Muscle of back (tissue), 11 donors: ENCODE data around the gene SH2B3. TPM values are rescaled to one million over a fixed set of nuclear protein-coding genes. Genes with fewer than 3 reads are reported as not detected.
"Not testable (repeated sequence)": the region's sequence is repeated elsewhere in the genome, so short reads cannot be mapped to it uniquely, and the experiment has no call there.

ENCODE experiments used
- DNase-seq, 3 donors: peaks; one replicate each; pipeline versions ENCODE4 v3.0.0 to v3.0.0-alpha.2; 2013
- polyA plus RNA-seq, 10 donors: library from polyadenylated mRNA; unstranded; fragments of 120-200 nt; gene quantifications; one replicate each; pipeline ENCODE4 v1.2.1, GENCODE V29; 2013; ENCODE audit not compliant: insufficient read length in 10 of 10

The SH2B3 gene
- polyA plus RNA-seq, 10 donors: 11.6 to 19.2 (median 15.3) TPM

DNA sequence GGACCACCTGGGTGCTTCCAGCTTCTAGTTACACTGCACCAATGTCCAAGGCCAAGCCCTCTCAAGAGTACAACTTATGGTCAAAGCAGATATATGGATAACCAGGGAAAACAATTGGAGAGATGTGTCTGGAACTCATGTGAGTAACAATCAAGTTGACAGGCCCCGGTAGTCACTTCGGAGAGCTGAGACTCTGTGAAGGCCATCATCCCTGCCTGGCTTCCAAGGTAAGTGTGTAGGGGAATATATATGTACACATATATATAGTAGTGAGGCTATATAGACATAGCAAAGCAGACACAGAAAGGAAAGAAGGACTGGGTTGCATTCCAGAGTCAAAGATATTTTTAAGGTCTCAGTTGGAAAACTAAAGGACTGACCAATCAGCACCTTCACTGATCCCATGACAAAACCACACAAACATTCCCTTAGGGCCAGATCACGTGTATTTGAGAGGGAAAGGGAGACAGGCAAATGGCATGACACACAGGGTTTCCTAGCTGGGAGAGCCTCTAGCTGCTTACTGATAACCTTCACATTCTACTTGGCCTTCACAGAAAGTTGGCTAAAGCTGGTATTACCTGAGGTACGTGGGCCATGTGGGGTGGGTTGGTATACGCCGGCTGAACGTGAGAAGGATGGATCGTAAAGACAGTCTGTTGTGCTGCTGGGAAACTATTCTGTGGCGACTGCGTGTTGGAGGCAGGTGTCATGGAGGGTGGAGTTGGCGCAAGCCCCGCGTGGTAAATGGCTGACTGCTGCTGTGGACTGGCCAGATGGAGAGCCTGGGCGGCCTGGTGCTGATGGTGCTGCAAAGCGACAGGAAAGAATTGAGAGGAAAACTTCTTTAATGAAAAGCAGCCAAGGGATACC, 50.0 kb downstream of the SH2B3 start:
- no peak for DNase-seq

DNA sequence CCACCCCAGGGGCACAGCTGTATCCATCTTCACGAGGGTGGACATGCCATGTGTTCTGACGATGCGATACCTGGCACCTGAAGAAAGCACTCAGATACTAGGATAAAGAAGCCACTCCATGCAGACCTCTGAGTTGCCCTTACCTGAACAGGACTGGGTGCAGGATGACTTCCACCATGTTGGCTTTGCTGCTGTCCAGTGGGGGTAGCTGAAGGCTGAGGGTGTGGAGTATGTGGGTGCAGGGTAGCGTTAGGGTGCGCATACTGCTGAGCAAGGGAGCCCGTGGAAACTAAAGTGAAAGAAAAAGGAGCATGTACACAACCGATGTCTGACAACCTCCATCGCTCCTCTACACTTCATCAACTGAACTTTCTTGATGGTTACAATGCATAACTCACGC, 51.3 kb downstream of the SH2B3 start:
- no peak for DNase-seq

DNA sequence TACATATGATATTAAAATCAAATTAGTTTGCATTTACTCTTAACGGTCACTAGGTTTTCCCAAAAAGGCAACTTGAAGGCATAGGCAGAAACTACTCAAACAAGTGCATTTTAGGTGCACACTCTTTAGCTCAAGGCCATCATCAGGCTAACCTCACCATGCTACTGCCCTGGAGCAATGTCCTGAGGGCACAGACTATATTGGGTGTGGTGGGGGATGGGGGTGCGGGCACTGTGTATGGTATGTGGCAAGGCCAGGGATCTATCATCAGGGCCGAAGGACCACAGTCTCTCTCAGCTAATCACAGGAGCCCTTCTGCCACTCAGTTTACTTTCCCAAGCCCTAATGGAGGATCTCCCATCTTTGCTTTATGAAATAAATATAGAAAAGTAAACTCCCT, 51.9 kb downstream of the SH2B3 start:
- DNase-seq: no peak

DNA sequence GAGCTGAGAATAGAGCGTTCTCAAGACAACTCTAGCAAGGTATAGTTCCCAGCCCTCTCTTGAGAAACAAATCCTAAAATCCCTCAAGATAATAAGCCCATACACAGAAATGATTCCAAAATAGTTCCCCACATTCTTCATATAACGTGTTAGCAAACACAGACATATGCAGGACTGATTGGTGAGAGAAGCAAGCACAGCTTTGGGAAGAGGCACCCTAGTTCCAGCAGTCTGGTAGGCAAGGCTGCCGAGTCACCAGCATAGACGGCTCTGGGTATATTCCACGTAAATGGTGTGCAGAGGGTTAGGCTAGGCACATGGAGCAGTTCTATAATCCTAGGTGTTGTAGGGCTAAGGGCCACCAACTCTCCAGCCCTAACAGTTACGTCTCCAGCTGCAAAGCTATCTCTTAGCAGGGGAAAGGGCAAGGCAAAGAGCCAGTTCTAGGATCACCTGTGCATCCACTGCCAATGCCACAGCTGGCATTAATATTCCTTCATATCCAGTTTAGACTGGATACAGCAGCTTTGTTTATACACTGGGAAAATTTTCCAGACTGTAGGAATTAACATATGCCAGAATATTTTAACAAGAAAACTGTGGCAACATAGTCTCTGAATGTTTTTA, 52.9 kb downstream of the SH2B3 start:
- no peak for DNase-seq

DNA sequence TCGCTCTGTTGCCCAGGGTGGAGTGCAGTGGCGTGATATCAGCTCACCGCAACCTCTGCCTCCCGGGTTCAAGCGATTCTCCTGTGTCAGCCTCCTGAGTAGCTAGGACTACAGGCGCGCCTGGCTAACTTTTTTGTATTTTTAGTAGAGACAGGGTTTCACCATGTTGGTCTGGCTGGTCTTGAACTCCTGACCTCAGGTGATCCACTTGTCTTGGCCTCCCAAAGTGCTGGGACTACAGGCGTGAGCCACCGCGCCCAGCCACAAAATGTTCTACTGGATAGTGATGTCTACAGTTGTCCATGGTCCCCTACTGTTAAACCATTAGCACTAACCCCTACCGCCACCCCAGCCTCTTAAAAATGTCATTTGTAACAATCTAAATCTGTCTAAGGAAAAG, 54.4 kb downstream of the SH2B3 start:
- not testable (repeated sequence) for DNase-seq

DNA sequence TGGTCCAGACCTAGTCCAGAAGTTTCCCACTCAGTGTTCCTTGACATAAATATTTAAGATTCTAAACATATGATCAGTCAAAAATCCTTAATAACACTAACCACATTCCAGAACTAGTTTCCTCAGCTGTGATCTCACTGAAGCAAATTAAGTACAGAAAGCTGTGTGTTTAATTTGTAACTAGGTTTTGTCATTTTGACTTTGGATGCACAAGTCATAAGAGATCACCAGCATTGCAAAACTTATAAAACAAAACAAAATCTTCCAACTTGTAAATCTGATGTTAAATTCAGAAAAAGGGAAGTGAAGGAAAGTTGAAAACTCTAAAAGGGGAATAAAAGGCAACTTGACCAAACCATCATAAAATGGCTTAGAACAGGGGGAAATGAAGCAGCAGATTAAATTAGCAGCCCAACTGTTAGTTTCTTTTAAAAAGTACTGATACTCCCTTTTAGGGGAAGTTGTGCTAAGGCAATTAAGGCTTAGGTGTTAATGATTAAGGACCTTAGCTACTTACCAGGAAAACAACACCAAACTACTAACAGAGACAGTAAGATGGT, 56.6 kb downstream of the SH2B3 start:
- DNase-seq: peak in 1 of 3 donors; percentile 72

DNA sequence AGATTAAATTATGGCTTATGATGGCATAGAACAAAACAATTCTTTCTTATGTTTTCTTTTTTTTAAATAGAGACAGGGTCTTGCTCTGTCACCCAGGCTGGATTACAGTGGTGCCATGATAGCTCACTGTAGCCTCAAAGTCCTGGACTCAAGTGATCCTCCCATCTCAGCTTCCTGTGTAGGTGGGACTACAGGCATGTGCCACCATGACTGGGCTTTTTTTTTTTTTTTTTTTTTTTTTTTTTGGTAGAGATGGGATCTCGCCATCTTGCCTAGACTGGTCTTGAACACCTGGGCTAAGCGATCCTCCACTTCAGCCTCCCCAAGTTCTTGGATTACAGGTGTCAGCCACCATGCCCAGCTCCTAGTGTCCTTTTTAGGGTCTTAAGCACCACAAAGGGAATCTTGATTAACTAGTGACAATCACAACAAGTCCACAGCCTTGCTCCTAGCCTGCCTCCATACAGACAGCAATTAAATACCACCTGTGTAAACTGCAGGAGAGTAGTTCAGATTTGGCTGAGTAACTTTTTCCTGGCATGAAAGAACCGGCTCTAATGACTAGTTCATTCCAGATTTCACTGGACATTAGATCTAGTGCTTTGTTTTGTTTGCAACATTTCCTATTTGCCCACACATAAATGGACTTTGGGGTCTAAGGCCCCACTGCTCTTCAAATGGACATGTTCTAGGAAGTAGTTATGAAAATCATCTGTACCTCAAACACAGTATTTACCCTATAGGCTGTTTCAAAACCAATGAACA, 61.6 kb downstream of the SH2B3 start:
- peak in 2 of 3 donors; percentile 64 to 66 for DNase-seq

DNA sequence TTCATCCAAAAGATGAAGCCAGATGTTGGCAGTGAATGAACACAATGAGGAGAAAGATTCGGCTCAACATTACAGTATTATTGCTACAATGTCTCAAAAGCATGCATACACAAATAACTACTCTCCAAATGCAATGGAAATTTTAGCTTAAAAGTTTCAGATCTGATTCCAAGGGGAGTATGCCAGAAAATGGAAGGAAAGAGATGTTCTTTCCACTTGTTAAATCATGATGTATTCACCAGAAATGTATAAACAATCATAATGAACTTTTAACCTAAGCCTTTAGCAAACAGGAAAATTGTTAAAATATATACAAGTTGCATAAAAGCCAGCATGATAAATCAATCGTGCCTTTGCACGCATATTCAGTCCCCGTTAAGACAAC, 62.1 kb downstream of the SH2B3 start:
- peak; percentile 88 to 94 (median 89) for DNase-seq

DNA sequence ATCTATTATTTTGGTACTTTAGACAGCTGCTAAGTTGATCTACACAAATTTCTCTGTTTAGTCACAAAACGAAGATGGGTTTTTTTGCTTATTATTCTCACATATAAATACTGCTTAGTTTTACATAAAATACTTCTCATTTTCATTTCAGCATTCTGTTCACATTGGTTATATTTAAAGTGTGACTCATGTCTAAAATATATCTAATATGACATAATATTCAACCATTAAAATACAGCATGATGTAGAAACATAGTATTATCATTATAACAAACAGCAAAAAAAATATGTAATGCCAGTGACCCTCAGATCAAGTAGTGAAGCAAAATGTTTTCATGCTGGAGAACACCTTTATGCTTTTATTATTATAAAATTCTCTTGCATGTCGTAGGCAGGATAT, 63.7 kb downstream of the SH2B3 start:
- no peak for DNase-seq

DNA sequence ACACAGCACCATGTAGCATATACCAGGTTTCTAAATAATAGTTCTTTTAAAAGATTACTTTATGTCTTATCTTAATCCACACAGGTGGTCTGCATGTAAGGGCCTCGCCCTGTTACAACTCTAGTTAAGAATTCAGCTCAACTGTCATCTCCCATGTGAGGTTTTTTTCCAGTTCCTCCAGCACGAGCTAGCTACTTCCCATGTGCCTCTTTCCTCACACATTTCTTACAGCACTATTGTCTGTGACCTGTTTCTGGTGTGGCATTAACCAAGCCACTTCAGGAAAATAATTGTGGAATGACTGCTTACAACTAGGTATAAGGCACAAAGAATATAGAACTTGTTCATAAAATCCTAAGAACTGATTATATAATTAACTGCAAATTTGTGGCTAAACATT, 65.5 kb downstream of the SH2B3 start:
- no peak for DNase-seq

DNA sequence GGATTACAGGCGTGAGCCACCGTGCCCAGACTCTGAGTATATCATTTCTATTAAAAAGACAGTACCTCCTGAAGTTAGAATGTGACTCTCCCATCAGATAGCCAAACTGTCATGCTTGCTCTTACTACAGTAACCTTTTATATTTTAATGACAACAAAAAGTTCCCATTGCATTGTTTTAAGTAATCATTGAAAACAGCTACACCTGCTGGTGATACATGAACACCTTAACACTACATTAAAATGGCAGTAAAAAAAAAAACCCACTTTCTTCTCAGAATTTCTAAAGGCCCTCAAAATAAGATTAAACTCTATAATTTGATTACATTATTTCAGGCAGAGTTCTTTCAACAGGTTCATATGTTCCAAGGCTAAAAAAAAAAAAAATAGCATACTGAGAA, 76.7 kb downstream of the SH2B3 start:
- no peak for DNase-seq

DNA sequence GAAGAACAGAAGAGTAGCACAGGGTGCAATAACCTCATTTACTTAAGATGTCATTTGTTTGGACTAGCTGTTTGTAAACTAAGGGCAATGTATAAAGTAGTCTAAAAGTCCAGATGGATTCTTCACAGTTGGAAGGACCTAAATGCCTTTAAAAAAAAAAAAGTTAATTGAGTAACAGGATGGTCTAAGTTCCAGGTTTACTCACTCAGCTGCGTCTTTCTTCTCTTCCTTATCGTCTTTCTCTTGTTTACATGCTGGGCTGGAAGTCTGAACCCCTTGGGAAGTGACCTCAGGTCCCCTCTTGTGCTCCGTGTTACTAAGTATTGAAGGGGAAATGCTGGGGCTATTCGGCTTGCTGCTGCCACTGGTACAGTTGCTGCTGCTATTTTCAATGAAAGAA, 82.5 kb downstream of the SH2B3 start:
- DNase-seq: no peak

DNA sequence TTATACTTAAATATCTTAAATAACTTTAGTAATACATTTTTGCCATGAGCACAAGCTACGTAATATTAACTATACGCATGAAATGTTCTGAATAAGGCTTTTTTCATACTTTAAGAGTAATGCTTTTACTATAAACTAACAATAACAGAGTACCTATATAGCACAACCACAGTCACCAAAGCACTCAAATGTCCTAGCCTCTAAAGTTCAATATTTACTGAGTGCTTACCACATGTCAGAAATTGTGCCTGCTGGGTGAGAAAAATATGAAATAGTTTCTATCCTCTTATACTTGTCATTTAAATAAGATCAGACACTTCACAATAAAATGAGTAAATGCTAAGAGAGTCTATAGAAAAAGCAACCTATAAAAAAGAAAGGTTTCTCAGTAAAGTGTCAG, 83.1 kb downstream of the SH2B3 start:
- no peak for DNase-seq

DNA sequence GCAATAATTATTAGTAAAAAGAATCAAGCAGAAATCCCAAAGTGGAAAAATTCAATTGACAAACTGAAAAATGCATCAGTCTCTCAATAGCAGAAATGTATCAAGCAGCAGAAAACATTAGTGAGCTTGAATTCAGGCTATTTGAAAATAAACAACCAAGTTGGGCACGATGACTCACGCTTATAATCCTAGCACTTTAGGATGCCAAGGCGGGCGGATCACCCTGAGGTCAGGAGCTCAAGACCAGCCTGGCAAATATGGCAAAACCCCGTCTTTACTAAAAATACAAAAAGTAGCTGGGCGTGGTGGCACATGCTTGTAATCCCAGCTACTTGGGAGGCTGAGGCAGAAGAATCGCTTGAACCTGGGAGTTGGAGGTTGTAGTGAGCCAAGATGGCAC, 87.3 kb downstream of the SH2B3 start:
- not testable (repeated sequence) for DNase-seq

DNA sequence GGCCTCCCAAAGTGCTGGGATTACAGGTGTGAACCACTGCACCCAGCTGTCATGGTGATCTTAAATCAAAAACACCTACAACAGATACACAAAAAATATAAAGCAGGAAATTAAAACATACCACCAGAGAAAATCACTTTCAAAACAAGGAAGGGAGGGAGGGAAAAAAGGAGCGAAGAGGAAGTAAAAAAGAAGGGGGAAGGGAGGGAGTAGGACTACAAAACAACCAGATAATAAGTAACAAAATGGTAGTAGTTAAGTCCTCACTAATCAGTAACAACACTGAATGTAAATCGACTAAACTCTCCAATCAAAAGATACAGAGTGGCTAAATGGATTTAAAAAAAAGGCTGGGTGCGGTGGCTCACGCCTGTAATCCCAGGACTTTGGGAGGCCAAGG, 89.0 kb downstream of the SH2B3 start:
- no peak for DNase-seq

Other genes with a start within 250 kb of the SH2B3 start
- gene PHETA1, start 36.8 kb upstream of the SH2B3 start, polyA plus RNA-seq: 1 to 10 TPM; 5.1 to 9.1 (median 7.7) TPM
- gene ATXN2, start 193.4 kb downstream of the SH2B3 start, polyA plus RNA-seq: 10 to 100 TPM; 36.9 to 66.1 (median 53.2) TPM